HUES48 (cell line): Measurements from ENCODE around the gene GSTA4.
"Not testable (repeated sequence)": the region's sequence is repeated elsewhere in the genome, so short reads cannot be mapped to it uniquely, and the experiment has no call there.

Experiments used
- H3K27ac ChIP-seq: one replicate; pipeline ENCODE4 v1.7.0; 2013; ENCODE audit warnings: low read depth, low read length, inconsistent platforms
- H3K27me3 ChIP-seq: 2 replicates; pipeline ENCODE4 v1.6.1; 2013; ENCODE audit warnings: mild to moderate bottlenecking, low read length; ENCODE audit not compliant: control insufficient read depth, insufficient read depth
- H3K36me3 ChIP-seq: 2 replicates; pipeline ENCODE4 v1.6.1; 2013; ENCODE audit warnings: low read length; ENCODE audit not compliant: control insufficient read depth, insufficient read depth
- H3K4me1 ChIP-seq: 2 replicates; pipeline ENCODE4 v1.6.1; 2013; ENCODE audit warnings: mild to moderate bottlenecking, low read length; ENCODE audit not compliant: control insufficient read depth, insufficient read depth
- H3K4me3 ChIP-seq: 2 replicates; pipeline ENCODE4 v1.5.1; 2013; ENCODE audit warnings: mild to moderate bottlenecking, low read depth, low read length
- H3K9ac ChIP-seq: 2 replicates; pipeline ENCODE4 v1.6.1; 2013; ENCODE audit warnings: mild to moderate bottlenecking, low read depth, low read length, moderate library complexity
- H3K9me3 ChIP-seq: 2 replicates; pipeline ENCODE4 v1.6.1; 2013; ENCODE audit warnings: low read length; ENCODE audit not compliant: control insufficient read depth, insufficient read depth

Gene GSTA4

DNA sequence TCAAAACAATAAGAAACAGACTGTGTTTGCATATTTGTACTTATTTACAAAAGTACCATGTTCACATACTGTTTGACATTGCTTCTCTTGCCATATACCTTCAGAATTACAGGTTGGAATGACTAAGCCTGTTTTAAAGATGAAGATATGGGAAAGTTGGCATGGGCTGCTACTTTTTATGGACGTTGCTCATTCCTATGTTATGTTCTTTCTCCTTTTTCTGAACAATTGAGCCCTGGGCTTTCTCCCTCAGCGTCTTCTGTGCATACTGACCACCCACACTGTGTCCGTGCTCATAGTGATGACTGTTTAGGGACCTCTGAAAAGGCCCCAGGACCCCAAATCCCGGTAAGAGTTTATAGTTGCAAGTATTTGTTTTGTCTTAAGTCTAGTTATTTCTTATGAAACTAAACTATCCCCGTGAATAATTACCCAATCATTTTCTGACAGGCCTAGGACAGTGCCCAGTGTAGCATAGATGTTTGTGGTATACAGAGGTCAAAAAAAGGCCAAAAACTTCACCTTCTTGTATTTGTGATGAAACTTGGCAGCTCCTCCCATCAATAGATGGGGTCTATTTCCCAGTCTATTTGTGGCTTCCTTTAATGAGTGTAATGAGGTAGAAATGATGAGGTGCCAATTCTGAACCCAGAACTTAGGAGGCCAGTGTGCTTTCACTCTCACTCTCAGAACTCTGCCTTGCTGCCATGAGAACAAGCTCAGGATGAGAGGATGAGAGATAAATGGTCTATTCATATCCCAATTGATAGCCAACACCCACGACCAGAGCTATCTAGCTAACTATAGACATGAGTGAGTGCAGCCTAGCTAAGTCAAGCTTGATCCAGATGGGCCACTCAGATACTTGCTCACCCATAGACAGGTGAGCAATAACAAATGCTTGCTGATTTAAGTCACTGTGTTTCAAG, 40.9 kb downstream of the GSTA4 start:
- H3K4me3 ChIP-seq = no peak overlapping the region
- no peak overlapping the region for H3K27ac ChIP-seq
- H3K27me3 ChIP-seq = no peaks in the 10 kb centered on the region
- H3K9ac ChIP-seq = no peak overlapping the region
- H3K9me3 ChIP-seq = no peaks in the 10 kb centered on the region
- no peaks in the 10 kb centered on the region for H3K36me3 ChIP-seq
- H3K4me1 ChIP-seq = peaks cover 4% of the 10 kb centered on the region; the same call in 1 of the 2 replicates

DNA sequence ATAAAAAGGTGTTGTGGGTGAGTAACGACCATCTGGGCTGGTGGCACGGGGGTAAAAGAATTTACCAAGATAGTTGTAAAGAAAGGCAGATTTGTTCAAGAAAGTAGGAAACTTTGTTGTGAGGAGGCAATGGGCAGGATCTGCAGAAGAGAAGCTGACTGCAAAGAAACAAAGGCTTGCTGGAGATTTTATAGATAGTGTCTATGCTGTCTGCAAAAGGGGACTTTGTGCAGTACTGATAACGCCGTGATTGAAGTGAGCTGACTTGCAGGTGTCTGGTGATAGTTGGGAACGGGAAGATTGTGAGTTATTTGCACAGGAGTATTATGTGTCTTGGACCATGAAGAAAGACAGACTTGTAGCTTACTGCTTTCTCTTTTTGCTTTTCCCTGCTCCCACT, 48.8 kb downstream of the GSTA4 start:
- Histone ChIP-seq H3K27me3 (no peaks in the 10 kb centered on the region), H3K4me3 (no peak overlapping the region), H3K9me3 (no peaks in the 10 kb centered on the region), H3K27ac (no peak overlapping the region), H3K36me3 (no peaks in the 10 kb centered on the region), H3K4me1 (no peaks in the 10 kb centered on the region), H3K9ac (no peak overlapping the region)

DNA sequence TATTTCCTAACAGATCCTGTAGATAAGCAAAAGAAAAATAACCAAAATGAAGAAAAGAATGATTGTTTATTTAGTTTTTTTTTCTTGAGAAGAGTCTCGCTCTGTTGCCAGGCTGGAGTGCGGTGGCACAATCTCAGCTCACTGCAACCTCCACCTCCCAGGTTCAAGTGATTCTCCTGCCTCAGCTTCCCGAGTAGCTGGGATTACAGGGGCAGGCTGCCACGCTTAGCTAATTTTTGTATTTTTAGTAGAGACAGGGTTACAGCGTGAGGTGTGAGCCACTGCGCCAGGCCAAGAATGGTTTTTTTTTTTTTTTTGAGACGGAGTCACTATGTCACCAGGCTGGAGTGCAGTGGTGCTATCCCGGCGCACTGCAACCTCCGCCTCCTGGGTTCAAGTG, 52.3 kb downstream of the GSTA4 start:
- not testable (repeated sequence) for H3K36me3 ChIP-seq, H3K27me3 ChIP-seq, H3K4me1 ChIP-seq, H3K4me3 ChIP-seq, H3K27ac ChIP-seq, H3K9ac ChIP-seq, H3K9me3 ChIP-seq

DNA sequence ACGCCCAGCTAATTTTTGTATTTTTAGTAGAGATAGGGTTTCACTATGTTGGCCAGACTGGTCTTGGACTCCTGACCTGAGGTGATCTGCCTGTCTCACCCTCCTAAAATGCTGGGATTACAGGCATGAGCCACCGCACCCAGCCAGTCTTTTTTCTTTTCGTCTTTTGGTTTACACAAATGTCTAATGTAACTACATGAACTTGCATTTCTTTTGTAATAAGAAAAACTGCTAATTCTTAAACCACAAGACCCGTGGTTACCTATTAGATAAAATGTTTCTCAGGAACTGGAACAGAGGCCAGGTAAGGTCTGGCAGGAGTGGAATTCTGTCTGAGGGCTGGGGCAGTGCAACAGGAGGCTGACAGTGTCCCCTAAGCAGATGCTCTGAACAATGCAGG, 52.9 kb downstream of the GSTA4 start:
- H3K27me3 ChIP-seq = no peaks in the 10 kb centered on the region
- H3K9ac ChIP-seq = no peak overlapping the region
- H3K9me3 ChIP-seq = no peaks in the 10 kb centered on the region
- H3K4me3 ChIP-seq = no peak overlapping the region
- no peaks in the 10 kb centered on the region for H3K36me3 ChIP-seq
- H3K27ac ChIP-seq = no peak overlapping the region
- no peaks in the 10 kb centered on the region for H3K4me1 ChIP-seq

DNA sequence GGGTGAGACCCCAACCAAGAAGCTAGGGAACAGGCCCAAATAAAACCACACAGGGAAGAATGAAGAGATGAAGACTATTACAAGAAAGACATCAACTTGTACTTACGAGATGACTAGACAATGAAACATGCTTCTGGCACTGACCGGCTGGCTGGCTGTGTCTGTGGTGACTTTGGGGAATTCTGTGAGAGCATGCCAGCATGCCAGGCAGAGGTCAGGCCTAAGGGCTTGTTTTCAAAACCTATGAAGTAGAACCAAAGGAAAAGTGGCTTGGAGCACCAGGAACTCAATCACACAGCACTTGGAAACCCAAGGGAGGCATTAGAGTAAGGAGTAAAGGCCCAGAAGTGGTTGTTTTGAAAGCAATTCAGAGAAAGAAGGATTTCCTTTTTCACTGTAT, 57.2 kb downstream of the GSTA4 start:
- no peak overlapping the region for H3K27ac ChIP-seq
- H3K9ac ChIP-seq = no peak overlapping the region
- no peak overlapping the region for H3K4me3 ChIP-seq
- H3K4me1 ChIP-seq = no peaks in the 10 kb centered on the region
- no peaks in the 10 kb centered on the region for H3K36me3 ChIP-seq
- no peaks in the 10 kb centered on the region for H3K27me3 ChIP-seq
- H3K9me3 ChIP-seq = no peaks in the 10 kb centered on the region

DNA sequence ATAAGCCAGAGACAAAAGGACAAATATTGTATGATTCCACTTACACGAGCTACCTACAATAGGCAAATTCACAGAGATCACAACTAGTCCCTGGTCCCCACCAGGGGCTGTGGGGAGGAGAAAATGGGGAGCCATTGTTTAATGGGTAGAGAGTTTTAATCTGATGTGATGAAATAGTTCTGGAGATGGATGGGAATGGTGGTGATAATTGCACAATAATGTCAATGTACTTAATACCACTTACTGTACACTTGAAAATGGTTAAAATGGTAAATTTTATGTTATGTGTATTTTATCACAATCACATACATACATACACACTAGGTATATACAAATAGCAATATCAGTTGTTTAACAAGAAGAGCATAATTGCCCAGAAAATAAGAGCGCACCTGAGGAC, 61.3 kb downstream of the GSTA4 start:
- Histone ChIP-seq H3K27me3 (no peaks in the 10 kb centered on the region), H3K27ac (no peak overlapping the region), H3K9ac (no peak overlapping the region), H3K4me1 (peaks cover 6% of the 10 kb centered on the region), H3K4me3 (no peak overlapping the region), H3K9me3 (peaks cover 8% of the 10 kb centered on the region; the same call in 1 of the 2 replicates), H3K36me3 (no peaks in the 10 kb centered on the region)

DNA sequence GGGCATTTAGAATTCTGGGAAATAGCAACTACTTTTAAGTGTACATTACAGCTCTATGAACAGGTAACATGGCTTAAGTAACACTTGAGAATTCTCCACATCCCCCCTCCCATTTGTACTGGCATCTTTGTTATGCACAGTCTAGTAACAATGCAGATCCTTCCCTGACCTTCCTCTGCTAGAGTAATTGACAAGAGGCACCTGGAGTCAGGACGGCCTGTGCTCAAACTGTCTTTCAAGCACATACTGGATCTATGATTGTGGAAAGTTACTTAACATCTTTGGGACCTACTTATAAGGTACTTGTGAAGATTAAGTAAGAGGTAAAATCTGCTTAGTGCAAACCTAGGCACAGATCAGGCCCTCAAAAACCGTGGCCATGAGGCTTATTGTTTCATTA, 63.7 kb downstream of the GSTA4 start:
- no peak overlapping the region for H3K9ac ChIP-seq
- H3K27me3 ChIP-seq = no peaks in the 10 kb centered on the region
- H3K4me3 ChIP-seq = no peak overlapping the region
- H3K27ac ChIP-seq = no peak overlapping the region
- peaks cover 8% of the 10 kb centered on the region; the same call in 1 of the 2 replicates for H3K9me3 ChIP-seq
- H3K4me1 ChIP-seq = peaks cover 6% of the 10 kb centered on the region
- H3K36me3 ChIP-seq = no peaks in the 10 kb centered on the region

DNA sequence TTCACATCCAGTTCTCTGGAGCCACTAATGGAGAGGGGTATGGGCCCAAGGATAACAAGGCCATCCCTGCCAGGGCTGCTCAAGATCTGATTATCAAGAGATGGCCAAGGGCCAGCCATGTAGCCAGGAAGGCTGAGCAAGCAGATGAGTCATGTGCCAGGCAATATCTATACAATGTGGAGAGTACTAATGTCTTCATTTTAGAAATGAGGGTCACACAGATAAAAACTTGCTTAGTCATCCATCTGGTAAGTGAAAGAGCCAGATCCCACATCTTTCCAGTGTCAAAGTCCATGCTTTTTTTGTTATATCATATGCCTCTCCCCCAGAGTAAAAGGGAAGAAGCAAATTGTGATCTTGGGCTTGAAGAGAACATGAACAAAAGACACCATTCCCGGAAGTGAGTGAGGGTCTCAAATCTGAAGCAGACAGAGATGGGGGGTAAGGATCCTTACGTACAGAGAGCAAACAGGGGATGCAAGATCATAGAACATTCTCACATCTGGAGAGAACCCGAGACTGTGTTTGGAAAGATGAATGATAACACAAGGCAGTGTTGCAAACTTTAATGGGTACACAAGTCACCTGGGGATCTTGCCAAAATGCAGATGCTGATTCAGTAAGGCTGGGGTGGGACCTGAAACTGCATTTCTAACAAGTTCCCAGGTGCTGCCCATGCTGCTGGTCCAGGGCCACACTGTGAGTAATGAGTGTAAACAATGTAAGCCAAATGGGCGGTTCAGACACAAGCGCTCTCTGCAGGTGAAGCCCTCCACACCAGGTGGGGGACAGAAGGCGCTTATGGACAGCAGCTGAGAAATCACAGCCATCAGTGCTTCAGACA, 65.5 kb downstream of the GSTA4 start:
- H3K27ac ChIP-seq = no peak overlapping the region

More for the DNA sequence above, 65.5 kb downstream of the GSTA4 start:
- Histone ChIP-seq H3K9me3 (peaks cover 8% of the 10 kb centered on the region; the same call in 1 of the 2 replicates), H3K4me1 (peaks cover 6% of the 10 kb centered on the region), H3K36me3 (no peaks in the 10 kb centered on the region), H3K9ac (no peak overlapping the region), H3K4me3 (no peak overlapping the region), H3K27me3 (no peaks in the 10 kb centered on the region)
